Parathyroid adenoma (tissue), 2 donors: ENCODE data around the gene ZNF609.

Experiments used
- H2AFZ ChIP-seq: fragments of 300-600 bp; sonication (generic); one replicate; pipeline ENCODE4 v1.7.0; 2017; ENCODE audit warnings: antibody characterized with exemption, mild to moderate bottlenecking
- H3K27ac ChIP-seq: fragments of 300-600 bp; sonication (generic); one replicate; pipeline ENCODE4 v1.7.0; 2017
- H3K27me3 ChIP-seq: fragments of 300-600 bp; sonication (generic); one replicate; pipeline ENCODE4 v1.7.0; 2017; ENCODE audit warnings: low read length; ENCODE audit not compliant: control insufficient read depth, insufficient read depth
- H3K36me3 ChIP-seq: fragments of 300-600 bp; sonication (generic); one replicate; pipeline ENCODE4 v1.7.0; 2017; ENCODE audit warnings: low read length; ENCODE audit not compliant: control insufficient read depth, insufficient read depth
- H3K4me1 ChIP-seq: fragments of 300-600 bp; sonication (generic); one replicate; pipeline ENCODE4 v1.7.0; 2017; ENCODE audit warnings: control low read depth
- H3K4me2 ChIP-seq: fragments of 300-600 bp; sonication (generic); one replicate; pipeline ENCODE4 v1.7.0; 2017; ENCODE audit warnings: low read length
- H3K4me3 ChIP-seq: fragments of 300-600 bp; sonication (generic); one replicate; pipeline ENCODE4 v1.7.0; 2017; ENCODE audit warnings: low read depth, low read length
- H3K79me2 ChIP-seq: fragments of 300-600 bp; sonication (generic); one replicate; pipeline ENCODE4 v1.7.0; 2017; ENCODE audit warnings: control low read depth
- H3K9ac ChIP-seq: fragments of 300-600 bp; sonication (generic); one replicate; pipeline ENCODE4 v1.7.0; 2017; ENCODE audit warnings: mild to moderate bottlenecking
- H3K9me3 ChIP-seq: fragments of 300-600 bp; sonication (generic); one replicate; pipeline ENCODE4 v1.7.0; 2017; ENCODE audit warnings: low read length; ENCODE audit not compliant: control insufficient read depth
- TF ChIP-seq, protein P1 (sequence below): fragments of 300-600 bp; sonication (generic); IDR thresholded peaks from one replicate; pipeline ENCODE4 v1.7.0; 2017; ENCODE audit warnings: antibody characterized with exemption, mild to moderate bottlenecking
- donor health status: primary hyperparathyroidism.

The ZNF609 gene

DNA sequence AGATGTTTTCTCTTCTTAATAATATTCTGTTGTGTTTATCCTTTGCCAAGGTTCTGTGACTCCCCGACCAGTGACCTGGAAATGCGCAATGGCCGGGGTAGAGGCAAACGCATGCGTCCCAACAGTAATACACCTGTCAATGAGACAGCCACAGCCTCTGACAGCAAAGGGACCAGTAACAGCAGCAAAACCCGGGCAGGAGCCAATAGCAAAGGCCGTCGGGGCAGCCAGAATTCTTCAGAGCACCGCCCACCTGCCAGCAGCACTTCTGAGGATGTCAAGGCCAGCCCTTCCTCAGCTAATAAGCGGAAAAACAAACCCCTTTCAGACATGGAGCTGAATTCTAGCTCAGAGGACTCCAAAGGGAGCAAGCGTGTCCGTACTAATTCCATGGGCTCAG lies 213.5 kb downstream of the ZNF609 start:
- H3K9me3 ChIP-seq: no peaks in the 10 kb centered on the region
- H3K79me2 ChIP-seq: no peaks in the 10 kb centered on the region
- H3K9ac ChIP-seq: no peak overlapping the region
- no peak overlapping the region for H3K27ac ChIP-seq
- H3K4me1 ChIP-seq: no peaks in the 10 kb centered on the region
- H3K4me3 ChIP-seq: no peak overlapping the region
- H3K36me3 ChIP-seq: no peaks in the 10 kb centered on the region
- H2AFZ ChIP-seq: no peak overlapping the region
- H3K27me3 ChIP-seq: no peaks in the 10 kb centered on the region
- H3K4me2 ChIP-seq: no peak overlapping the region
- TF ChIP-seq, protein P1, sequence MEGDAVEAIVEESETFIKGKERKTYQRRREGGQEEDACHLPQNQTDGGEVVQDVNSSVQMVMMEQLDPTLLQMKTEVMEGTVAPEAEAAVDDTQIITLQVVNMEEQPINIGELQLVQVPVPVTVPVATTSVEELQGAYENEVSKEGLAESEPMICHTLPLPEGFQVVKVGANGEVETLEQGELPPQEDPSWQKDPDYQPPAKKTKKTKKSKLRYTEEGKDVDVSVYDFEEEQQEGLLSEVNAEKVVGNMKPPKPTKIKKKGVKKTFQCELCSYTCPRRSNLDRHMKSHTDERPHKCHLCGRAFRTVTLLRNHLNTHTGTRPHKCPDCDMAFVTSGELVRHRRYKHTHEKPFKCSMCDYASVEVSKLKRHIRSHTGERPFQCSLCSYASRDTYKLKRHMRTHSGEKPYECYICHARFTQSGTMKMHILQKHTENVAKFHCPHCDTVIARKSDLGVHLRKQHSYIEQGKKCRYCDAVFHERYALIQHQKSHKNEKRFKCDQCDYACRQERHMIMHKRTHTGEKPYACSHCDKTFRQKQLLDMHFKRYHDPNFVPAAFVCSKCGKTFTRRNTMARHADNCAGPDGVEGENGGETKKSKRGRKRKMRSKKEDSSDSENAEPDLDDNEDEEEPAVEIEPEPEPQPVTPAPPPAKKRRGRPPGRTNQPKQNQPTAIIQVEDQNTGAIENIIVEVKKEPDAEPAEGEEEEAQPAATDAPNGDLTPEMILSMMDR: no peak

DNA sequence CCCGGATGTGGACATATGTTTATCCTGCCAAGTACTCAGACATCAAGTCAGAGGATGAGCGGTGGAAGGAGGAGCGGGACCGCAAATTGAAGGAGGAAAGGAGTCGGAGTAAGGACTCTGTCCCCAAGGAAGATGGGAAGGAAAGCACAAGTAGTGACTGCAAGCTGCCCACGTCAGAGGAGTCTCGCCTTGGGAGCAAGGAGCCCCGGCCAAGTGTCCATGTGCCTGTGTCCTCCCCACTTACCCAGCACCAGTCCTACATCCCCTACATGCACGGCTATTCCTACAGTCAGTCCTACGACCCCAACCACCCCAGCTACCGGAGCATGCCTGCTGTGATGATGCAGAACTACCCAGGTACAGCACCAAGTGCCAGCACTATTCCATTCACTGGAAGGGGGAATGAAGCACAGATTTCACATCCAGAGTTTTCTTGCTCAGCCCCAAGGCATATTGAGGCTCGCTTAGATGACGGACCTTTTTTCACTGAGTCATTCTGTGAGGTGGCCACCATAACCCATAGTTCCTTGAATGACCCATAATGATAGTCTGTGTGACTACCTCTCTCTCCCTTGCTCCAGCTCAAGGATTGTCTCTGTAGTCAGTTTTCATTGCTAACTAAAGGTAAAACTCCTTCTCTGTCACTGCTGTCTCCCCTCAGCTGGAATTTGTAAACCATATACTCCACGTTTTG lies 217.9 kb downstream of the ZNF609 start:
- no peak overlapping the region for H2AFZ ChIP-seq
- no peak overlapping the region for H3K4me3 ChIP-seq
- H3K9me3 ChIP-seq: no peaks in the 10 kb centered on the region
- H3K36me3 ChIP-seq: no peaks in the 10 kb centered on the region
- no peaks in the 10 kb centered on the region for H3K79me2 ChIP-seq
- TF ChIP-seq, protein P1: no peak
- H3K9ac ChIP-seq: no peak overlapping the region
- no peaks in the 10 kb centered on the region for H3K4me1 ChIP-seq
- no peak overlapping the region for H3K27ac ChIP-seq
- no peak overlapping the region for H3K4me2 ChIP-seq
- H3K27me3 ChIP-seq: no peaks in the 10 kb centered on the region

DNA sequence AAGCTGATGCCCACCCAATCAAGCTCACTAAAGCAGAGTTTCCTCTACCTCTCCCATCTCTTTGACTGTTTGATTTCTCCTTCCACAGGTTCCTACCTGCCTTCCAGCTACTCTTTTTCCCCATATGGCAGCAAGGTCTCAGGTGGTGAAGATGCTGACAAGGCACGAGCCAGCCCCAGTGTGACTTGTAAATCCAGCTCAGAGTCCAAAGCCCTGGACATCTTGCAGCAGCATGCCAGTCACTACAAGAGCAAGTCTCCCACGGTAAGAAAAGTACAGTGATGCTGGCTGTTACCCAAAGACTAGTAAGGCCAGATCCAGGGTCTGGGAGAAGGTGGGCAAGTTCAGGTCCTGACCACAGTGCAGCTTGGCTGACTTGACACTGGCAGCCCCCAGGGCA lies 219.7 kb downstream of the ZNF609 start:
- Histone ChIP-seq H3K36me3 (no peaks in the 10 kb centered on the region), H3K27me3 (no peaks in the 10 kb centered on the region), H3K27ac (no peak overlapping the region), H3K9me3 (no peaks in the 10 kb centered on the region), H3K4me1 (no peaks in the 10 kb centered on the region), H3K9ac (no peak overlapping the region), H3K79me2 (no peaks in the 10 kb centered on the region), H3K4me2 (no peak overlapping the region), H3K4me3 (no peak overlapping the region), H2AFZ (no peak overlapping the region)
- TF ChIP-seq, protein P1: no peak

DNA sequence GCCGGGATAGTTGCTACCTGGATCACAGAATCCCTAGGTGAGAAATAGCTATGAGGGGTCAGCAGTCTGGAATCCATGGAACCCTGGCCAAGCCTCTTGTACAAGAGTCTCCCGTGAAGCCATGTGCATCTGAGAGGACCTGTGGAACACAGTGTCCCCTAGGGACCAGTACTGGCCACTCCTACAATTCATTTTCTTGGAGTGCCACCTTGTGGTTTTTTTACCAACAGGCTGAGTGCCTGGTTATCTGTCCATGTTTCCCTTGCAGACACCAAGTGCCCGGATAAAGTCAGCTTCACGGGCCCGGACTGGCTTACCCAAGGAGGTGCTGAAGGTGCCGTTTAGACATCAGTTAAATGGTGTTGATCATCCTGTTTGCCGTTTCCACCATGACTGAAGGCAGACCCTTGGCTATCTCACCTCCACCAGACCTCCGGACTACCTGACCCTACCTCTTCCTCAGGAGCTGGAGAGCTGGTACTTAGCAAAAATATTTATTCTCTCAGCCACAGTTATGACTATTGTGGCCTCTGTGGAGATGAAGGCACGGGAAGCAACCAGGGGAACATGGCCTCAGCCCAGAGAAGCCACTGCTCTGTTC lies 221.1 kb downstream of the ZNF609 start:
- Histone ChIP-seq H3K27ac (no peak overlapping the region), H3K9me3 (no peaks in the 10 kb centered on the region), H3K36me3 (no peaks in the 10 kb centered on the region), H3K4me3 (no peak overlapping the region), H3K9ac (no peak overlapping the region), H3K4me1 (no peaks in the 10 kb centered on the region), H3K79me2 (no peaks in the 10 kb centered on the region), H2AFZ (no peak overlapping the region), H3K4me2 (no peak overlapping the region), H3K27me3 (no peaks in the 10 kb centered on the region)
- TF ChIP-seq, protein P1: peak; percentile 59

DNA sequence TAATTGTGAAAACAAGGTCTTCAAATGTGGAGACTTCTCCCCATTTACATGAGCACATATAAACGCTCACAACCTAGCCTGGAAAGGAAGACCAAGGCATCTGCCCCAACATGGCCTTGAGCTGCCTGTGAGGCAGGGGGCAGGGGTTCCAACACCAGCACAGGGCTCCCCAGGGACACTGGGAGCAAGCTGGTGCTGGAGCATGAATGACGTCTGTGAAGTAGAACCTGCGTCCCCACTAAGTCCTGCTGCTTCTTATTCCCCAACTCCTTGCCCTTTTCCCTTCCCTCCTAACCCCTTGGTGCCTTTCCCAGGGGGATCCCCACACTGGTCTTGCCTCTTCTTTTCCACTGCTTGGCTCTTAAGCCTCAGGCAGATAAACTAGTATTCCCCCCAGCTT lies 221.9 kb downstream of the ZNF609 start:
- Histone ChIP-seq H3K4me3 (no peak overlapping the region), H3K4me1 (no peaks in the 10 kb centered on the region), H3K27me3 (no peaks in the 10 kb centered on the region), H3K79me2 (no peaks in the 10 kb centered on the region), H3K36me3 (no peaks in the 10 kb centered on the region), H3K4me2 (no peak overlapping the region), H3K9me3 (no peaks in the 10 kb centered on the region), H3K27ac (no peak overlapping the region), H3K9ac (no peak overlapping the region), H2AFZ (no peak overlapping the region)
- TF ChIP-seq, protein P1: no peak
